Ramos (cell line): Measurements from ENCODE around the gene CDH23.

Source experiments
- in situ Hi-C: fragments of 300-500 bp; cut with MboI; formaldehyde crosslinking; loops from one replicate; pipeline ENCODE4 v1.14.3; 2022; ENCODE audit warnings: low sequenced_read_pairs; ENCODE audit not compliant: unreplicated experiment

The CDH23 gene

DNA sequence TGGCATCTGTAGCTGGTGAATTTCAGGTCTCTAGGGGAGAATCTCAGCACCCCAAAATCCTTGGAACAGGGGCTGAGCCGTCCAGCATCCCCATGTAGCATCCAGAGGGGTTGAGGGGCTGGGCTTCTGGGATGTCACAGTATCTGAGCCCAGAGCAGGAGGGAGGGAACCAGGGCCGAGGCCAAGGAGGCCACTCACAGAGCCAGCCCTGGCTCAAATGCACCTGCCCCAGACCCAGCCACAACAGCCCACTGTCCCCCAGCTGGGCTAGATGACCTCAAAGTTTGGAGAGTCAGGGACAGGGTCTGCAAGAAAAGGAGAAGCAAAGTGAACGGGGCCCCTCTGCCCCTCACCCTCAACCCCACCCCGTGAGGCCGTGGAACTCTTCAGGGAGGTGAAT, 354.3 kb downstream of the CDH23 start:
- in situ Hi-C loops: no loop called here

DNA sequence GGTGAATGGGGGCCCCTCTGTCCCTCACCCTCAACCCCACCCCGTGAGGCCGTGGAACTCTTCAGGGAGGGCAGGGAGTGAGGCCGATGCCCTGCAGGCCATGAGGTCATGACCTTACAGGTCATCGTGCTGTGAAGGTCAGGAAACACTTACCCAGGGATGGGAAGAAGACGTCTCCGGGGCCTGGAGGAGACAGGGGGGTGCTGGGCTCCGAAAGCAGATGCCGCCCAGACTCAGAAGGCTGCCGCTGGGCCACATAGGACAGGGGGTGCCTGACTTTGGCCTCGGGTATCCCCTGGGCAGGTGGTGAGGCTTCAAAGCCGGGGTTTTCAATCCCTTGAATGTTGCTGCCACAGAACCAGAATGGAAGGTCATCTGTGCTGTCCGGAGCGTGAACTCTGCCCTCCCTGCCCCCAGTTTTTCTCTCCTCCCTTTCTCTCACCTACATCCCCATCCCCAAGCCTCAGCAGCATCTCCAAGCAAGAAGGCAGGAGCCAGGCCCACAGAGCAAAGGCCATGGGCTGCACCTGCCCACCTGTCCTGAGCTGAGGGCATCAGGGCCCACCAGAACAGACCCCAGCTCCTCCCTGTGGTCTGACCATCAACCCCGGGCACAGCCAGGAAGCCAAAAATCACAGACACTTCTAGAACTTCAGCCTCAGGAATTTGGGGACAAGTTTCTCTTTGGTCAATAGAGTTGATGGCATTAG, 354.9 kb downstream of the CDH23 start:
- in situ Hi-C loops: no loop called here

DNA sequence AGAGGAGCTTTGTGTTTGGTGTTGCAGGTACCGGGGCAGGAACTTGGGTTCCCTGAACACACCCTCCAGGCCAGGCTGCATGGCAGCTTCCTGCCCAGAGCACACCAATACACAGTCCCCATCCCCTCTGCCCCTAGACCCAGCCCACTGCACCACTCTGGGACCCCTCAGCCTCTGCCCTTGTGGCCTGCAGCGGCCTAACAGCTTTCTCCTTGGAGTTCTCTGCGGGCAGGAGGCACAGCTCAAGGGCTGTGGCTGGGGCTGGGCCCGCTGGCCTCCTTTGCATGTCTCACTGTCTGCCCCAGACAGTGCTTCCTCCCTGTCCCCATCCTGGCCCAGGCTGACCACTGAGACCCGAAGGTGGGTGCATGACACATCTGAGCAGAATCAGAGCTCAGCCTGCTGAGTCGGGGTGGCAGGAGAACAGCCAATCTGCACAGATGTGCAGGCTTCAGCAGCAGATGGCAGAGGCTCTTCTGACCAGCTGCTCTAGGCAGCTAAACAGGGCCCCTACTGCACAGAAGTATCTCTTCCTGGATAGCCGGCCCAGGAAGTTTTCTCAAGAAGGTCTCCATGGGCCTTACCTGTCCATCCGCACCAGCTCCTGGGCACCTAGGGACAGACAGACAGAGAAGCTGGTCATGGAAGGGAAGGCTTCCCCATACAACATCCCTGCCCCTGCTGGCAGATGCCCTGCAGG, 355.8 kb downstream of the CDH23 start:
- in situ Hi-C loops: no loop called here

DNA sequence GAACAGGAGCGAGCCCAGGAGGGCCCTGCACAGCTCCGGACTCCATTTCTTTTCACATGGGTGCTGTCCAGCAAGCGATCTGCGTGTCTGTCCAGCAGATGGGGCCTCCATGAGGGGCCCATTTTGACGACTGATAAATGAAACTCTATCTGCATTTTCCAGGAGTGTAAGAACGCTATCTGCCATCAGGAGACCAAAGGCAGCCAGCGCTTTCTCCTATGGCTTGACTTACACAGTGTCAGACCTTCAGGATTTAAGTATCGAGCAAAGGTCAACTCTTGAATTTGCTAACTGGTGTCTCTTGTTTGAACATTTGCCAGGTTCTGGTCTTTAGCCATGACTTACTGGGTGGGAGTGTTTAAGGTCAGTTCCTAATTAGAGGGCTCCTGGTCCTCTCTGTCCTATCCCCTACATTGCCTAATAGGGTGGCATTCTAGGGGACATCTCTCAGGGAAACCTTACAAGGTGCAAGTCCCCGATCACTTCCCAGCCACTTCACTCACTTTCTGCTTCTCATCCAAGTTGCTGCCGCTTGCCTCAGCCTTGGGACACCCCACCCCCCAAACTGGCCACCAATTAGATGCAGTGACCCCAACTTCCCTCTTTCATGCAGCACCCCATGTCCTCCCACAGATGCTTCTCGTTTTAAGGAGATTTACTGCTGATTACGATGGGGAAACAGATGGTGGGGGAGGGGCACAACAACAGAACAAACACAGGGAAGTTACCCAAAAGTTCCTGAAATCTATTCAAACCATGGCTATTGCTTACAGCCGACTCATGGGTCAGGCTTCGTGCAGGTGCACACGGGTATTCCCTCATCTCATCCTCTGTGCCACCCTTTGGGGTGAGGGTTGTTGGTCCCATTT, 356.6 kb downstream of the CDH23 start:
- in situ Hi-C loops: no loop called here

DNA sequence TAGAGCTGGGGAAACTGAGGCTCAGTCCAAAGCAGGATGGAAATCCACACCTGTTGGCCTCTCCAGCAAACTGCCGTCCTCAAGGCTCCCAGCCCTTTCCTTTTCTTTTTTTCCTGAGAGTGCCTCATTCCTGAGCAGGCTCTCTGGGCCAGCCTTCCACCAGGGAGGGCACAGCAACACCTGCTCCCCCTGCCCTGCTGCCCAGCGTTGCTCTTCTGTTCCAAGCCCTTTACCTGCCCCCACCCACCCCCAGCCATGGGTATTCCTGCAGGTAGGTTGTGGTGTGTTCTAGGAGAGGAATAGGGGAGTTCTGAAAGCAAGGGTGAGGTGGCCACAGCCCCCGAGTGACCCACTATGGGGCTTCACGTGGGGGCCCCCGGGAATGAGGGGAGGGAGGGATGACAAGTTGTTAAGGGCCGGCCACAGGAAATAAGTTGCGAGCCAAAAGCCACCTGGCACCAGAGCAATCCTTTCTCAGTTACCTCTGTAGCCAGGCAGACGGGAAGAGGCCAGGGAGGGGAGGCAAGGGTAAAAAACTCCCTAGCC, 357.3 kb downstream of the CDH23 start:
- in situ Hi-C loops: no loop called here

DNA sequence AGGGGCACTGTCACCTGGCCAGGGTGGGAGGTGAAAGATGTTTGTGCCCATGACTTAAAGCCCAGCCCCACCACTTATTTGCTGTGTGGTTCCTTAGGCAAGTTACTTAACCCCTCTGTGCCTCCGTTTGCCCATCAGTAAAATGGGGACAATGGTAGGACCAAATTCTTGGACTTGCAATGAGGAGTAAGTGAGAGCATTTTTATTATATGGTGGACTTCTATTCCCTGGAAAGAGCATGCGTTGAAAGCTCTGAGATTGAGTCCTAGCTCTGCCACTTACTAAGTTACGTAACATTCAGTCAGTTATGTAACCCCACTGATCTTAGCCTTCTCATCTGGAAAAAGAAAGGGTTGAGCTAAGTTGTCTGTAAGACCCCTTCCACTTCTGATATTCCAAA, 357.8 kb downstream of the CDH23 start:
- in situ Hi-C loops: no loop called here

DNA sequence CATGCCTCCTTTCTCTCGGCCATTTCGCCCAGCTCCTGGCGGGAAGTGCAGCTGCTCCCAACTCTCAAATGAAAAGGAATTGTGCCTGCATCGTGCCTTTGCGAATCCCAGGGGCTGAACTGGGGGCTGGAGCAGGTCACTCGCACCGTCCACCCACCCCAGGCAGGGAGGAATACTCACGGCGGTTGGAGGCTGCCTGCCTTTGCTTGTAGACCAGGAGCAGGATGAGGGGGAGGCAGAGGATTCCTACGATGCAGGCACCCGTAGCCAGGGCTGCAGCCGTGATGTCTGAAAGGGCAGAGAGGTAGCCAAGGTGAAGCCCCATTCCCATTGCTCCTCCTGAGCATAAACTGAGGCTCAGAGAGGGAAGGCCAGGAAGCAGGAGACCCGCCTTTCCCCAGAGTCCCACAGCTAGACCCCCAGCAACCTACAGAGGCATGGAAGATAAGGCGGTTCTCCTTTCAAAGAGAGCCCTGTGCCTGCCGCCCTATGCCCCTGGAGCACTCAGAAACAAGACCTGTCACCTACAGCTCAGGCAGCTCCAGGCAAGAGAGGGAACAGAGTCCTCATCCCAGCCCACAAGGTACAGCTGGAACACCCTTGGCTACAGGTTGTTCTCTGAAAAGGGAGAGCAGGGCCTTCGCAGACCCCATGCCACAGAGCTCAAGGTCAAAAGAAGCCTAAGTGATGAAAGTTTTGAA, 358.6 kb downstream of the CDH23 start:
- in situ Hi-C loops: no loop called here

DNA sequence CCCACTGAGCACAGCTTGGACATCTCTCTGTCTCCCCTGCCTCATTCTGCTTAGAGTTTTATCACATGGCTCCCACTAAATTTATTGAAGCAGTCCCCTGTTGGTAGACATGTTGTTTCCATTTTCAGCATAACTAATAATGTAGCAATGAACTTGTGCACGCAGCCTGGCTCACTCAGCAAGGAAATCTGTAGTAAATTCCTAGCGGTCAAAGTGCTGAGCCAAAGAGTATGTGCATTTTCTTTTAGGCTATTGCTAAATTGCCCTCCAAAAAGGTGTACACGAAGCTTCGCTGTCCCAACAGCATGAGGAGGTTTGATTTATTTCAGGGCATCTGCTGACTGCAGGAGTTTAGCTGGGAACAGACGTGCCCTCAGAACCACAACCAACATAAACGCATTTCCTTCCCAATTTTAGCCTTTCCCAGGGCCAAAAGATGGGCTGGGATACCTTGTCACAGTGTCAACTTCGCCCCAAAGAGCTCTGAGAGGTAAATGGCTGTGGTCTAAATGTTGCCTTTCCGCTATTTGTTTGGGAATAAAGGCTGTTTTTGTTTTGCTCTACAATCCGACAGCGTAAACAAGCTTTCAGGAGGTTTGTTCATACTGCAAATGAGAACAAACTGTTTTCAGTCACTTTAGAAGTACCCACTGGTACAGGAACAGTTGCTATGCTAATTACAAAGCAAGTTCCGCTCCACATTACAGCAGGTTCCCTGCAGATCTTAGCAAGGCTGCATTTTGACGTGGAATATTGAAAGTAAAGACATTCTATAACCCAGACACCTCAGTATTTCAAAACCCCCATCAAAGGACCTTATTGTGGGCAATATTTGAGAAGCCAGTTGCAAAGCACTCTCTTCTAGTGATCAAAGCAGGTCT, 359.8 kb downstream of the CDH23 start:
- in situ Hi-C loops: no loop called here

DNA sequence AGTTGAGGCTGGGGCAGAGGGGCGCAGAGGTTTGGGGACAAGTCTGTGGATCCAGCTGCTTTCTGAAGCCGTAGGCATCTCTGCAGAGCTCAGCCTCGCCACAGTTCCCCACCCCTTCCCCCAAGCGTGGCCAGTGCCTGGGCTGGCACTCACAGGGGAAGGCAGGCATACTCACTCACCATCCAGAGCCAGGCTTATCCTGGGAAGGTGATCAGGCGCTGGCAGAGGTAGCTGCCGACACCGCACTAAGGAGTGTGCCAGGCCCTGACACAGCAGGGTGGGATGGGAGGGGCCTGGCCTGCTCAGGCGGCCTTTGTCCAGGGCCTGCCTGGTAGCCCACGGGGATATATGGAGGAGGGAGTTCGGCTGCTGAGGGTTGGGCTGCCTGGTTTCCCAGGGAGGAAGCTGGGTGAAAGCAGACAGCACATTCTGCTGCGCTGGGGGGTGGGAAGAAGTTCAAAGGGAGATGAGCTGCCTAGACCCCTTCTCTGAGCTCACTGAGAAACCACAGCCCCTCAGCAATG, 360.7 kb downstream of the CDH23 start:
- in situ Hi-C loops: no loop called here

DNA sequence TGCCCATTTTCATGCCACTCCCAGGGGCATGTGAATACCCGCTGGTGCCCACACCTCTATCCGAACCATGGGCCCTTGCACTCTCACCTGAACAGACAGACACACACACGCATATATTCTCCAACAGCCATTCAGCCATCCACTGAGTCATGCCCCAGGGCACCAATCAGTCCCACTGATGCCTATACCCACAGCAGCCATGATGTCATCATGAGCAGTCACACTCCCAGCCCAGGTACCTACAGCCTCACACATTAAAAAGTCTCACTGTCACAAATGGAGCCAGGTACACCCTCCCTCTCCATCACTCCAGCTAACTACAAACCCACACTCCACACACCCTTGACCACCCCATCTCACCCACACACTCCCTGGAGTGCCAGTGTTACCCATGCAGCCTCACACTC, 364.4 kb downstream of the CDH23 start:
- in situ Hi-C loops: no loop called here

DNA sequence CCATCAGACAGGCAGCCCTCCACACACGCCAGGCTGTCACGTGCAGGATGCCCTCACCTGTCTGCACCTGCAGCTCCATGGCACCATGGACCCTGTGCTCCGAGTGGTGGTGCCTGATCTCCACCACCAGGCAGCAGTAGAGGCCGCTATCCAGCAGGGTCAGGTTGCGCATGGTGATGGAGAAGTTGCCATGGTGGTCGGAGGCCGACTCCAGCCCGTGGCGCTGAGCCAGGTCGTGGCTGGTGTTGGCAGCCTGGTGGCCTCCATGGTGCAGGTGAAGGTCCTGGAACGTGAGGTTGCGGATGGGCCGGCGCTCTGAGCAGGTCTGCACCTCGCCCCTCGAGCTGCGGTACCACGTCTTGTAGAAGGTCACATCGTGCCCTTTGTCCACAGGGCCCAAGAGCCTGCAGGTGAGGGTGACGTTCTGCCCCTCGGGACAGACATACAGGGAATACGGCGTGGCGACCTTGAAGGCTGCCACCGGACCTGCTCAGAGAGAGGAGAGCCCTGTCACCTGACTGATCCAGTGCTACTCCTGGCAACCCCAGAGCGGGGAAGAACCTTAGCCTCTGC, 364.9 kb downstream of the CDH23 start:
- in situ Hi-C loops: no loop called here

DNA sequence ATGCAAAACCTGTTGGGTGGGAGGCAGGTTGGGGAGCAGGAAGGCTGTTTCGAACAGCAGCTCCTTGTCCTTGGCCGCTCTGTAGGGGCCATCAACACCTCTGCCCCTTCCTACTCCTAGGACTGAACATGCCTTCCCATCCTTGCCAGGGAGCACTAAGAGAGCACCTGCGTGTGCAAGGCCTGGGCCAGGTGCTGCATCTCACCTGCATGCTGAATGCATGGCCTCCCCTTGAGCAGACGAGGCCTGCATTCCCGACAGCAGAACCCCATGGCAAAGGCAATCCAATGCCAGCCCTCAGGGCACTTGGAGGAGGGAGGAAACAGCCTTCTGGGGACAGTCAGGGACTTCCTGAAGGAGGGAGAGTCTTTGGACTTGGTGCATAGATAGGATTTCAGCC, 365.6 kb downstream of the CDH23 start:
- in situ Hi-C loops: no loop called here

DNA sequence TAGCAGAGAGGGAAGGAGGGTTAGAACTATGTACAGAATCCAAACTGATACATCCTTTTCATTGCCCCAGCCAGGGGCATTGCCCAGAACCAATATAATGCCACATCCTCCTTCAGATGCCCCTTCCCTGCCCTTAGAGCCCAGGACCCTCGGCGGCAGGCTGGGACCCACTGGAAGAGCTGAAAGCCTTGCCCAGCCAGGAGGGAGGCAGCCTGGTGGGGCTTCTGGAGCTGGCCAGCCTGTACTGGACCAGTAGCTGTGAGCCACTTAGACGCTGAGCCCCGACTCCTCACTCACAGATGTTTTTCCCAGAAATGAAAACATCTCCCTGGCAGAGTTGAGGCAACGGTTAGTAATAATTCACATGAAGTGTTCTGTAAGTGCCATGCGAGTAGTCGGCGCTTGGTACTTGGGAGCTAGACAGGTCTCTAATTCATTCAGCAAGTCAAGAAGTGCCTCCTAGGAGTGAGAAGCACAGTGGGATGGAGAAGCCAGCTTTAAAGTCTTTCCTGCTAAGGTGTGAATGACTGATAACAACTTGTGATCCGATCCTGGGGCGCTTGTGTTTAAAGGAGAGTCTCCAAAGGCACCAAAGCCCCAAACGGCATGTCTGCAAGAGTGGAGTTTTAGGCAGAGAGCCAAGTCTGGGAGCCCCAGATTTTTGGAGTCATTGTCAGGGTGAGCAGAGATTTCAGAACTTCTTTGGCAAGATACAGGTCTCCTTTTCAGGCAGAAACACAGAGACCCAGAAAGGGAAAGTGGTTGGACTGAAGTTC, 366.8 kb downstream of the CDH23 start:
- in situ Hi-C loops: no loop called here

DNA sequence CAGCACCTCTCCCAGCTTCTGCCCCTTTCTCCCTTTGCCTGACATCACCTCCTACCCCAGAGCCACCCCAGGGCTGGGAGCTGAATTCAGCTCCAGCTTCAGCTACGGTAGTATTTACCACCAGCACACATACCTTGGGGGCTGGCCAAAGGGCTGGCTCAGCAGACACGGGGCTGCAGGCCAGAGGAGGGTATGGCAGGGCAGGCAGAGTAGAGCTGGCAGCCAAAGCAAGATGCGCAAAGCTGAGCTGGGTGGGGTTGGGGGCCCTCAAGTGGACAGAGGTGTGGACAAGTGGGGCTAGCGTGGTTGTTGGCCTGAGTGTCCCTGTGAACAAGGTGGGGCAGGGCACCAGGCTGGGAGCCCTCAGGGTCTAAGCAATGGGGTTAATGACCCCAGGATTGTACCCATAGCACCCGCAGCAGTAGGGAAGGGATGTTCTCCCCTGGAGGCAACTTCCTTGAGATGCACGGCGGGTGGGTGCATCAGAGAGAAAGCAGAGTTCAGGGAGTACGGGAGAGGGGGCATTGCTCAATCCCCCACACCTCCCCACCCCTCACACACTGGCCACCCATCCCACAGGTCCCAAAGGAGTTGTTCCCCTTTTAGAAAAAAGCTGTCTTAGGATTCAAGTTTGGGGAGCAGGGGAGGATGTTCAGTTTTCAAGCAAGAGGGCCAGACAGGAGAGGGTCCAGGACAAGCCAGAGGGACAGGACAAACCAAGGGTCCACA, 368.6 kb downstream of the CDH23 start:
- in situ Hi-C loops: no loop called here

DNA sequence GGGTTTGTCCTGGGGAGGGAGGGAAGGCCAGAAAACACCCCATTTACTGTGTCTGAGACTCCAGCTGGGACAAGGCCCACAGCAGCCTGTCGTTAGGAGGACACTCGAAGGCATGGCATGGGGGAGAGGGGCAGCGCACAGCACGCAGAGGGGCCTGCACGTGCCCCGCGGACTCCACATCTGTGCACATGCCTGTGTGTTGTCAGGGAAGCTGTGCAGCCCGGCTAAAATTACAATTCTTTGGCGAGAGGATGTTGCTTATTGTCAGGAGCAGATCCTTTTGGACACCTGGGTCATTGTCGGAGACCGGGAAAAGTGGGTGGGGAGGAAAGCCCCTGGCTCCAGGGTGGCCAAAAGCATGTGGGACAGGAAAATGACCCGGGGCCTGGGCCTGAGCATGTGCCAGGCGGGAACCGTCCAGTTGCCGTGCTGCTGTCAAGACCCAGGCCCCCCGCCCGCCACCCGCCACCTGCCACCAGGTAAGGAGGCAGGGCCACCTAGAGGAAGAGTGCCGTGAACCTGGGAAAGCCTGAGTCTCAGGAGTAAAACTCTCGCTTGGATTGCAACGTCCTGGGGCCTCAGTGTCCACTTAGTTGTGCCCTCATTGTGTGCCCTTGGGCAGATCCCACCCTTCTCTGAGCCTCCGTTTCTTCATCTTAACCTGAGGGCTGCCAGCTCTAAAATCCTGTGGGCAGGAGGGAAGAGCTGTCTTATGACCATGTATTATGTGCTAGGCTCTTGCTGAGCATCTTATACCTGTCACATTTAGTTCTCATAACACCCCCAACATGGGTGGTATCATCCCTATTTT, 369.4 kb downstream of the CDH23 start:
- in situ Hi-C loops: no loop called here

DNA sequence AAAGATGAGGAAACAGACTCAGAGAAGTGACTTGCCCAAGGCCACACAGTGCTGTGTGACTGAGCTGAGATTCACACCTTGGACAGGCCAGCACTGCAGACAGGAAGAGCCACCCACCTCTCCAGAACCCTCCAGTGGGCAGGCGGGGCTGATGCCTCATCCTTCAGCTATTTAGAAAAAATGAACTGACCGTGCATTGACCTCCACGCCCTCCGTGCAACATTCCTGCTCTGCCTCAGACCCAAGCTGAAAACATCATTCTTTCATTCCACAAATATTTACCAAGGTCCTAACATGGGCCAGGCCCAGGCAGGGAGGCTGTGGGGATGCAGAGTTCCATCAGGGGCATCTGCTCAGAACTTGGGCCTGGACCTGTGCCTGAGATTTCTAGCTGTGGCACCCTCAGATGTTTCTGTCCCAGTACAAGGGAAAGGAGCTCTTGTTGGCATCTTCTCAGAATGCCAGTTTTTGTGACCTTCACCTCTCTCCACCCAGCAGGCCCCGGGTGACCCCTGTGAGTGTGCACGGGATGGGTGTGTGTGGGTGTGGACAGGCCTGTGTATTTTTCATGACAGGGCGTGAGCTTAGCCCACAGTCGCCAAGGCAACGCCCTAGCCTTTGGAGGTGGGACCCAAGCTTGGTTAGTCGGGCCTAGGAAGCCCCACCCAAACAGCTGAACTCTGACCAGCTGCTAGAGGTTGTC, 370.1 kb downstream of the CDH23 start:
- in situ Hi-C loops: no loop called here
